GM21447 (cell line): Measurements from ENCODE around the gene GNAZ.
"Not testable (repeated sequence)": the region's sequence is repeated elsewhere in the genome, so short reads cannot be mapped to it uniquely, and the experiment has no call there.

Experiments
- ATAC-seq: cut with Tn5 transposase; IDR thresholded peaks from one replicate; pipeline ENCODE4 v1.9.1; 2021; ENCODE audit not compliant: unreplicated experiment

The GNAZ gene

GRCh38 chr22:23042179-23042578, 28.1 kb upstream of the GNAZ start:
- no peak for ATAC-seq

DNA sequence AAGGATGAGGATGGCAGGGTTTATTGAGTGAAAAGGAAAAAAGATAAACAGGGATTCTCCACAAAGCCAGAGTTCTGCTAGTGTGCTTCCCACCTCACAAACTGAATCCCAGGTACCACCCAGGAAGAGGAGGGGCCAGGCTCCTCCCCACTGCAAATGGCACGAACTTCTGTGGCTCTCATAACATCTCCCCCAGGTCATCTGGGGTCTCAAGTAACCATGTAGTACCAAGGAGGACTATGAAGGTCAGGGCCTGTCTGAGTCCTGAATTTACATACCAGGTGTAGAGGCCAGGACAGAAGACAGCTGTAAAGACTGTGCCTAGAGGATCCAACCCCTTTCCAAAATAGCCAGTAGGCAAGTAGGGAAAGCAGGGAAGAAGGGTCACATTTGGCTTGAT, 25.7 kb upstream of the GNAZ start:
- ATAC-seq, result no peak

GRCh38 chr22:23045461-23045860, 24.9 kb upstream of the GNAZ start:
- no peak for ATAC-seq

GRCh38 chr22:23047265-23047664, 23.1 kb upstream of the GNAZ start:
- no peak for ATAC-seq

DNA sequence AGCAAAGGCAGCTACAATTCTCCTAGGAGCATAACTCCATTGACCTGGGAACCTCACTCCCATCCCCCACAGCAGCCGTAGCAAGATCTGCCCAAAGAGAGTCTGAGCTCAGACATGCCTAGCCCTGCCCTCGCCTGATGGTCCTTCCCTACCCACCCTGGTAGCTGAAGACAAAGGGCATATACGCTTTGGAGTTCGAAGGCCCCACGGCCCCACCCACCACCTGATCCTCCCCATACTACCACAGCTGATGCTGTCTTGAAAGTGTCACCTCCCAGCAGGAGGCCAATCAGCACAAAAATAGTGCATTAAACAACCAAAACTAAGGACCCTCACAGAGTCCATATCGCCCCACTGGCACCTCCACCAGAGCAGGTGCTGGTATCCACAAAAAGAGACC, 22.6 kb upstream of the GNAZ start:
- ATAC-seq, result no peak

DNA sequence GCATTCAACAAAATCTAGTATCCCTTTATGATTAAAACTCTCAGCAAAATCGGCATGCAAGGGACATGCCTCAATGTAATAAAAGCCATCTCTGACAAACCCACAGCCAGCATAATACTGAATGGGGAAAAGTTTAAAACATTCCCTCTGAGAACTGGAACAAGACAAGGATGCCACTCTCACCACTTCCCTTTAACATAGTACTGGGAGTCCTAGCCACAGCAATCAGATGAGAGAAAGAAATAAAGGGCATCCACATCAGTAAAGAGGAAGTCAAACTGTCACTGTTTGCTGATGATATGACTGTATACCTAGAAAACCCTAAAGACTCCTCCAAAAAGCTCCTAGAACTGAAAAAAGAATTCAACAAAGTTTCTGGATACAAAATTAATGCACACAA, 19.8 kb upstream of the GNAZ start:
- not testable (repeated sequence) for ATAC-seq

GRCh38 chr22:23053051-23053707, 17.1 kb upstream of the GNAZ start:
- no peak for ATAC-seq

DNA sequence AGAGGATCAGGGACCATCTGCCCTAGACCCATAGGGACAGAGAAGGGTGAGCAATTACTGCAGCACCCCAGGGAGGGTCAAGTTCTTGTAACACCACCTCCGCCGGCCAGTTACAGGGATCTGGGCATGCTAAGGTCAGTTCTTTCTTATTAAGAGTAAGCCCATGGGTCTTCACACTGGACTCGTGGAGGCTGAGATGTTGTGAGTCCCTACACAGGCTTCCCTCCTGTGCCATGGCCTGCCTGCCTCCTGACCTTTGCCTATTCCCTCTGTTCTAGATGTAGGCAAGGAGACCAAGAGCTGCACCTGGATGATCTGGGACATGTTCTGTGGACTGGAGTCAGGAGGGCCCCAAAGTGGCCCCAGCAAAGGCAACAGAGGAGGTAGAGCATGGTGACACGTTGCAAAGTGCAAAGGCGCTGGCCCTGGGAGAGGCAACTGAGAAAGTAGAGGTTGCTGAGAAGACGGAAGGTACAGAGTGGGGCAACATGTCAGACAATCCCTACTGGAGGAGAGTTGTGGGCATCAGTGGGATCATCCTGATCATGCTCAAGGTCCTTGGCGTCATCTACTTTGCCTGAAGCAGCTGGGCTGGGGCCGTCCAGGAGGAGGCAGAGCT, 16.3 kb upstream of the GNAZ start:
- ATAC-seq, result no peak

GRCh38 chr22:23054531-23055257, 15.6 kb upstream of the GNAZ start:
- ATAC-seq, result no peak

DNA sequence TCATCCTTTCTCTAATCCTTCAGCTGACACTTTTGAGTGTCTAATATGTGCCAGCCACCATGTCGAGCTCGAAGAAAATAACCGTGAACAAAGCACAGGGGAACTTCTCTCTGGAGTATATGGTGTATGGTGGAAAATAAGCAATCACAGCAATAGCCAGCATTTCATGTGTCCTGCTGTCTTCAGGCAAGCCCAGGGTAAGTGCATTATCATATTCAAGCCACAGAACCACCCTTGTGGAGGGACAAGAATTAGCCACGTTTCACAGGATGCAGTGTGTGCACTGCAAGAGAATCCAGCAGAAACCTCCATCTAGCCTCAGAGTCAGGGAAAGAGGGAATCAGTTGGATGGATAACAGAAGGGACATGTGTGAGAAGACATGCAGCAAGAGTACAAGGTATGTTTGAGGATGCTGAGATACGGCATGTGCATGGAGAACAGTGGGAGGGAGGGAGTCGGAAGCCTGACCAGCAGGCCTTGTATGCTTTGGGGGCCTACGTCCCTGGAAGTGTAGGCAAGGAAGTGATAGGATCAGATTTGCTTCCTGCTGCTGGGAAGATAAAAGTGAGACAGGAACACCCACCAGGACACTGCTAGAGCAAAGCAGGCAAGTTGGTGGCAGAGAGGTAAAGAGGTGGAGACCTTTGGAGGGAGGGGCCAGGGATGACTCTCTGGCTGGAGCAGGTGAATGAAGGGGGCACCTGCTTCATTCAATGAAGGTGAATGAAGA, 14.7 kb upstream of the GNAZ start:
- ATAC-seq, result no peak

- ATAC-seq, result no peak
Measured at GRCh38 chr22:23057331-23057730, 13.0 kb upstream of the GNAZ start.

DNA sequence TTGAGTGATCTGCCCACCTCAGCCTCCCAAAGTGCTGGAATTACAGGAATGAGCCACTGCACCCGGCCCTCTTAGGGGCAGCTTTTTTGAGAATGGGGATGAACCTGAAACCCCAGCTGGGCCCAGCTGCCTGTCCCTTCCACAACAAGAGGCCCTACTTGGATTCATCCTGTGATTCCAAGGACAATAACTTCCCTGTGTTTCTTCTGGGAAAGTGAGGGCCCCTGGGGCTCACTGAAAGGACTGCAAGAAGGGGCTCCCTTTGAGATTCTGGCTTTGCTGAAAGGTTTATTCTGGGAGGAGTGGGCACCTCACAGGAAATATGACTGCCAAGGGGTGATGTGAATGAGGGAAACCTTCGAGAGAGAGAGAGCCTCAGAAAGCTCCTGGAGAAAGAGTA, 12.3 kb upstream of the GNAZ start:
- no peak for ATAC-seq

- no peak for ATAC-seq
Measured at GRCh38 chr22:23058481-23059283, 11.6 kb upstream of the GNAZ start.

- no peak for ATAC-seq
Measured at GRCh38 chr22:23059284-23059948, 10.9 kb upstream of the GNAZ start.

DNA sequence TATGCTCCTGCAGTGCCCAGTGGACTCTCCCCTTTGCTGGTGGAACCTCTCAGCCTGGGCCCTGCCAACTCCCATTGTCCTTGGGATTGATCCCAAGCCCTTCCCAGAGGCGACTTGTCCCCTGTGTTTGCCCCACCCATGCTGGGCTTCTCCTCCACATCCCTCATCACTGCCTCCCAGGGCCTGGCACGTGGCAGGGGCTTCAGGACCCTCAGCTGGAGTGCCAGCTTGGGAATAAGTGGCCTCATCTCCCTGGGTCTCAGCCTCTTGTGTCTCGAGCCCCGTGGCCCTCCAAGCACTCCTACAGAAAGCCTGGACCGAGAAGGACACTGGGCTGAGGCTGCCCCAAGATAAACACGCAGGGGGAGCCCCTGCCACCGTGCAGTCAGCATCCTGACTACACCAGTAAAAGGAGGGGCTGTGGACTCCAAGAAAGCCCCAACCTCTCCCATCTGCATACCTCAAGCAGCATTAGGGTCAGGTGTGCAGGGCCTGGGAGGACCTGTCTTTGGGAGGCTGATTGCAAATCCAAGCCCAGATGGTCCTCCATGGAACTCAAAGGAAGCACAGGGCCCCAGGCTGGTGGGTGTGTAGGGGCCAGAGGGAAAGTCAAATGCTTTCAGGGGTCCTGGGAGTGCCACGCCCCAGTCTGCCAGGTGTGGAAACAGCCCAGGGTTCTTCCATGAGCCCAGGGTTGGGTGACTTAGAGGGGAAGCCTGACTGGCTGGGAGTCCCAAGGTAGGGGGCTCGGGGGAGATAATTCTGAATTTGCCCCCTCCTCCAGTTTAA, 9.5 kb upstream of the GNAZ start:
- no peak for ATAC-seq

DNA sequence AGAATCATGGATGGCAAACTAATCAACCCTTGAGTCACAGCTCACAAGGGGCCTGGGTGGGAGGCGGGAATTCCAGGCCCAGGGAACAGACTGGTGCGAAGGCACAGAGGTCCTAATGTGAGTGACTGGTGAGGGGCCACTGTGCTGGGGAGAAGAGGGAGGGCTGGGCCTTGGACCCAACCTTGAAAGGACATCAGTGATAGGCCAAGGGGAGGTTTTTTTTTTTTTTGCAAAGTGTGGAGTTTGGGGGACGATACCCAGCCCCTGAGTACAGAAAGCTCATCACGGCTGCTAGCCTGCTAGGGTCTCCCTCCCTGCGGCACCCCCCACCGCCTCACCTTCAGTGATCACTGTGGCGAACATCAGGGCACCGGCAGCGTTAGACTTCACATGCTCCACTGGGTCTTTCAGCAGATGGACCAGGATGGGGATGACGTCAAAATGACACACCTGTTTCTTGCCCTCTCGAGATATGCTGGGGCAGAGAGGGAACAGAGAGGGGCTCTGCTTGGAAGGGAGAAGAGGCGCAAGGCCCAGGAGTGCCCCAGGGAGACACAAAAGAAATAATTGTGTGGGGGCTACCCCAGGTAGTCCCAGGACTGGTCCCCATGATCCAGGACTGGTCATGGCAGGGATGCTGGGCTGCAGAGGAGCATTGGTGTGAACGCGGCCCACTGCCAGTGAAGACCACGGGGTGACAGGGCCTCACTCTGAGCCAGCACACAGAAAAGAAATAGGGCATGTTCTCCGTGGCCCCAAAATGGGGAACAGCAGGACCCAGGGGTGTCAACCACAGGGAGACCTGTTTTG, 8.6 kb upstream of the GNAZ start:
- ATAC-seq, result no peak

GRCh38 chr22:23062616-23063538, 7.4 kb upstream of the GNAZ start:
- ATAC-seq, result no peak
